ENCODE results near the gene FAS.

- TF ChIP-seq, protein P1, sequence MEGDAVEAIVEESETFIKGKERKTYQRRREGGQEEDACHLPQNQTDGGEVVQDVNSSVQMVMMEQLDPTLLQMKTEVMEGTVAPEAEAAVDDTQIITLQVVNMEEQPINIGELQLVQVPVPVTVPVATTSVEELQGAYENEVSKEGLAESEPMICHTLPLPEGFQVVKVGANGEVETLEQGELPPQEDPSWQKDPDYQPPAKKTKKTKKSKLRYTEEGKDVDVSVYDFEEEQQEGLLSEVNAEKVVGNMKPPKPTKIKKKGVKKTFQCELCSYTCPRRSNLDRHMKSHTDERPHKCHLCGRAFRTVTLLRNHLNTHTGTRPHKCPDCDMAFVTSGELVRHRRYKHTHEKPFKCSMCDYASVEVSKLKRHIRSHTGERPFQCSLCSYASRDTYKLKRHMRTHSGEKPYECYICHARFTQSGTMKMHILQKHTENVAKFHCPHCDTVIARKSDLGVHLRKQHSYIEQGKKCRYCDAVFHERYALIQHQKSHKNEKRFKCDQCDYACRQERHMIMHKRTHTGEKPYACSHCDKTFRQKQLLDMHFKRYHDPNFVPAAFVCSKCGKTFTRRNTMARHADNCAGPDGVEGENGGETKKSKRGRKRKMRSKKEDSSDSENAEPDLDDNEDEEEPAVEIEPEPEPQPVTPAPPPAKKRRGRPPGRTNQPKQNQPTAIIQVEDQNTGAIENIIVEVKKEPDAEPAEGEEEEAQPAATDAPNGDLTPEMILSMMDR (IDR thresholded peaks at IDR 0.05 in 2 of 3, conservative IDR thresholded peaks at IDR 0.05 in 1 of 3; ENCODE audit: insufficient read depth in 2 of 3, low read depth in 1 of 3, low read length in 3 of 3): no peak
- TF ChIP-seq SNAPC5 (CRISPR knock-in tag; IDR thresholded peaks at IDR 0.05): no peak
- no peak for TF ChIP-seq FOXK1 (CRISPR knock-in tag; IDR thresholded peaks at IDR 0.05; ENCODE audit: borderline replicate concordance)
These were observed 56.8 kb downstream of the FAS start for GRCh38 chr10:89047397-89047796.

Data from K562 (cell line).